CD14-positive monocyte (primary cell): Measurements from ENCODE around the gene CD81. TPM values are rescaled to one million over a fixed set of nuclear protein-coding genes. Genes with fewer than 3 reads are reported as not detected.

ENCODE experiments used
- DNase-seq, 3 donors: peaks; one replicate each; pipeline ENCODE4 v3.0.0-alpha.2; 2011 to 2022
- H2AFZ ChIP-seq: 2 replicates; pipeline ENCODE4 v1.6.0; 2012; ENCODE audit warnings: mild to moderate bottlenecking, low read depth, low read length, inconsistent platforms; ENCODE audit not compliant: insufficient read depth, poor library complexity, severe bottlenecking
- H3K27ac ChIP-seq, 2 donors: 1 replicate in 1 of 2; 2 replicates in 1 of 2; pipeline ENCODE4 v1.5.1; 2012 to 2013; ENCODE audit warnings: low read length in 2 of 2, control low read depth in 1 of 2, inconsistent platforms in 1 of 2, low read depth in 1 of 2, mild to moderate bottlenecking in 1 of 2
- H3K27me3 ChIP-seq, 2 donors: one replicate each; pipeline versions ENCODE4 v1.6.0 to v1.6.1; 2011 to 2013; ENCODE audit warnings: low read length in 2 of 2; ENCODE audit not compliant: control insufficient read depth in 2 of 2, insufficient read depth in 2 of 2
- H3K36me3 ChIP-seq, 2 donors: replicated peaks in 1 of 2; 1 replicate in 1 of 2; 2 replicates in 1 of 2; pipeline versions ENCODE4 v1.5.1 to v1.6.1; 2012 to 2013; ENCODE audit warnings: low read length in 2 of 2, control low read depth in 1 of 2, inconsistent platforms in 1 of 2, mild to moderate bottlenecking in 1 of 2; ENCODE audit not compliant: insufficient read depth in 2 of 2, control insufficient read depth in 1 of 2
- H3K4me1 ChIP-seq, 2 donors: 1 replicate in 1 of 2; 2 replicates in 1 of 2; pipeline versions ENCODE4 v1.5.1 to v1.6.1; 2012 to 2013; ENCODE audit warnings: low read length in 2 of 2, control low read depth in 1 of 2, inconsistent platforms in 1 of 2, mild to moderate bottlenecking in 1 of 2, moderate library complexity in 1 of 2; ENCODE audit not compliant: insufficient read depth in 2 of 2, control insufficient read depth in 1 of 2
- H3K4me2 ChIP-seq: replicated peaks from 2 replicates; pipeline ENCODE3; 2012; ENCODE audit warnings: low read length, moderate library complexity, mild to moderate bottlenecking; ENCODE audit not compliant: poor library complexity, severe bottlenecking; ENCODE audit errors: extremely low read depth
- H3K4me3 ChIP-seq, 3 experiments: fragments of 200-600 bp in 1 of 3; sonication (generic) in 1 of 3; replicated peaks in 1 of 3; 1 replicate in 2 of 3; 2 replicates in 1 of 3; pipeline ENCODE4 v1.5.1; 2011 to 2013; ENCODE audit warnings: low read length in 3 of 3, mild to moderate bottlenecking in 3 of 3, control low read depth in 2 of 3, low read depth in 2 of 3, inconsistent platforms in 1 of 3, moderate library complexity in 1 of 3
- H3K79me2 ChIP-seq: 2 replicates; pipeline ENCODE4 v1.6.0; 2012; ENCODE audit warnings: mild to moderate bottlenecking, control low read depth, inconsistent platforms, low read length, moderate library complexity; ENCODE audit not compliant: insufficient read depth
- H3K9ac ChIP-seq: 2 replicates; pipeline ENCODE4 v1.6.0; 2017; ENCODE audit warnings: low read length, mild to moderate bottlenecking; ENCODE audit not compliant: insufficient read depth, poor library complexity, severe bottlenecking
- H3K9me3 ChIP-seq, 2 donors: replicated peaks in 1 of 2; 1 replicate in 1 of 2; 2 replicates in 1 of 2; pipeline versions ENCODE4 v1.5.1 to v1.6.1; 2012 to 2013; ENCODE audit warnings: low read length in 2 of 2, control low read depth in 1 of 2; ENCODE audit not compliant: control insufficient read depth in 1 of 2, insufficient read depth in 1 of 2
- H4K20me1 ChIP-seq: 2 replicates; pipeline ENCODE4 v1.6.0; 2012; ENCODE audit warnings: mild to moderate bottlenecking, low read length, control low read depth, moderate library complexity; ENCODE audit not compliant: insufficient read depth
- H3K27ac Mint-ChIP-seq, 7 donors: one replicate each; pipeline ENCODE4 v1.8.0; 2020; ENCODE audit warnings: mild to moderate bottlenecking in 7 of 7, mixed read lengths in 7 of 7, moderate library complexity in 6 of 7, inconsistent platforms in 2 of 7
- H3K27me3 Mint-ChIP-seq, 3 donors: one replicate each; pipeline ENCODE4 v1.8.0; 2021 to 2022; ENCODE audit warnings: low read depth in 3 of 3, mild to moderate bottlenecking in 3 of 3, mixed read lengths in 3 of 3, moderate library complexity in 3 of 3, inconsistent platforms in 1 of 3
- H3K36me3 Mint-ChIP-seq, 2 donors: one replicate each; pipeline ENCODE4 v1.8.0; 2020; ENCODE audit warnings: mixed read lengths in 2 of 2, inconsistent platforms in 1 of 2, mild to moderate bottlenecking in 1 of 2
- H3K4me1 Mint-ChIP-seq: one replicate; pipeline ENCODE4 v1.8.0; 2020; ENCODE audit warnings: mild to moderate bottlenecking, mixed read lengths
- H3K4me3 Mint-ChIP-seq, 2 donors: one replicate each; pipeline ENCODE4 v1.8.0; 2020; ENCODE audit warnings: mild to moderate bottlenecking in 2 of 2, mixed read lengths in 2 of 2, moderate library complexity in 1 of 2
- H3K9me3 Mint-ChIP-seq, 7 donors: one replicate each; pipeline ENCODE4 v1.8.0; 2020 to 2022; ENCODE audit warnings: mixed read lengths in 7 of 7, mild to moderate bottlenecking in 6 of 7, moderate library complexity in 6 of 7, inconsistent platforms in 2 of 7
- CTCF ChIP-seq: fragments of 200-600 bp; IDR thresholded peaks from one replicate; pipeline ENCODE4 v1.8.0; 2022; ENCODE audit warnings: antibody characterized with exemption, mild to moderate bottlenecking
- WGBS: methylation state at CpG from one replicate; pipeline ENCODE4 v1.1.5; 2013; ENCODE audit warnings: missing lambda C conversion rate; ENCODE audit not compliant: insufficient coverage; 5-methylcytosine and 5-hydroxymethylcytosine counted together
- intact Hi-C, 2 donors: fragments of 100-400 bp; cut with micrococcal nuclease; formaldehyde crosslinking; loops; one replicate each; pipeline versions ENCODE4 v1.15.0 to v1.15.1; 2023
- polyA plus RNA-seq, 3 donors: library from polyadenylated mRNA; depleted of rRNA in 1 of 3; unstranded in 2 of 3; stranded (reverse) in 1 of 3; fragments of 300-500 nt in 2 of 3; fragments of >200 nt in 1 of 3; fragmentation: Illumina TruSeq in 2 of 3; gene quantifications; 1 replicate in 2 of 3; 2 replicates in 1 of 3; pipeline ENCODE4 v1.2.3, GENCODE V29; 2012 to 2021

CD81 gene
- polyA plus RNA-seq, 3 donors, result 3.2 to 74.9 (median 12.3) TPM

- intact Hi-C loops, result loop anchor here (5.0 kb wide), 1 partner anchor 135 kb away; no protein-coding TSS in a partner anchor
- peak overlapping the region in 1 of 3 experiments; percentile 98 for H3K4me3 ChIP-seq
- H3K9me3 Mint-ChIP-seq, result no peaks in the 10 kb centered on the region
- H3K4me1 Mint-ChIP-seq, result peaks cover 18% of the 10 kb centered on the region
- H3K79me2 ChIP-seq, result peaks cover 32% of the 10 kb centered on the region
- peaks cover 17% of the 10 kb centered on the region for H4K20me1 ChIP-seq
- H3K9me3 ChIP-seq, result no peaks in the 10 kb centered on the region
- no peaks in the 10 kb centered on the region for H3K27me3 ChIP-seq
- peaks cover 21 to 26% of the 10 kb centered on the region in 2 donors for H3K4me1 ChIP-seq
- H2AFZ ChIP-seq, result no peak overlapping the region
- TF ChIP-seq CTCF, result no peak
- WGBS, result 97% methylated on average over 11 of the region's 13 CpGs
- H3K27me3 Mint-ChIP-seq, result peaks cover 0 to 1% (median 0%) of the 10 kb centered on the region in 3 donors
- H3K36me3 Mint-ChIP-seq, result peaks cover 17 to 29% of the 10 kb centered on the region in 2 donors
- H3K27ac Mint-ChIP-seq, result peak overlapping the region in 1 of 7 donors; percentile 8
- peaks cover 19 to 23% of the 10 kb centered on the region in 2 donors for H3K36me3 ChIP-seq
- H3K9ac ChIP-seq, result no peak overlapping the region
- peak overlapping the region in 1 of 2 donors; percentile 17 for H3K4me3 Mint-ChIP-seq
- H3K4me2 ChIP-seq, result peak overlapping the region; percentile 92
- DNase-seq, result no peak
- peak overlapping the region in 1 of 2 donors; percentile 89 for H3K27ac ChIP-seq
Observed at GRCh38 chr11:2402106-2402505, 25.0 kb downstream of the CD81 start.

GRCh38 chr11:2402890-2403645 lies 26.0 kb downstream of the CD81 start:
- TF ChIP-seq CTCF, result no peak
- Mint-ChIP-seq H3K4me3 (no peak overlapping the region), H3K9me3 (no peaks in the 10 kb centered on the region), H3K36me3 (peaks cover 15 to 27% of the 10 kb centered on the region in 2 donors), H3K27ac (no peak overlapping the region), H3K27me3 (peaks cover 0 to 2% (median 0%) of the 10 kb centered on the region in 3 donors), H3K4me1 (peaks cover 18% of the 10 kb centered on the region)
- Histone ChIP-seq H4K20me1 (peaks cover 17% of the 10 kb centered on the region), H2AFZ (no peak overlapping the region), H3K4me3 (no peak overlapping the region), H3K36me3 (peaks cover 19 to 23% of the 10 kb centered on the region in 2 donors), H3K9ac (no peak overlapping the region), H3K79me2 (peaks cover 32% of the 10 kb centered on the region), H3K27me3 (no peaks in the 10 kb centered on the region), H3K27ac (no peak overlapping the region), H3K4me2 (no peak overlapping the region), H3K9me3 (no peaks in the 10 kb centered on the region), H3K4me1 (peaks cover 21 to 26% of the 10 kb centered on the region in 2 donors)
- intact Hi-C loops, result loop anchor here (5.0 kb wide), 1 partner anchor 136 kb away; no protein-coding TSS in a partner anchor
- DNase-seq, result no peak
- WGBS, result 95% methylated on average over 25 of the region's 31 CpGs
